GM12873 (cell line): ENCODE results near the gene ORM1.

Experiments
- TF ChIP-seq, protein P1 (sequence below): IDR thresholded peaks from 2 replicates; pipeline ENCODE4 v1.5.1; 2012; ENCODE audit warnings: low read depth, mild to moderate bottlenecking, moderate library complexity, low read length, control low read depth; ENCODE audit not compliant: insufficient read depth; ENCODE audit errors: missing control alignments

ORM1 gene

GRCh38 chr9:114371973-114372917 is 49.3 kb downstream of the ORM1 start:
- TF ChIP-seq, protein P1, sequence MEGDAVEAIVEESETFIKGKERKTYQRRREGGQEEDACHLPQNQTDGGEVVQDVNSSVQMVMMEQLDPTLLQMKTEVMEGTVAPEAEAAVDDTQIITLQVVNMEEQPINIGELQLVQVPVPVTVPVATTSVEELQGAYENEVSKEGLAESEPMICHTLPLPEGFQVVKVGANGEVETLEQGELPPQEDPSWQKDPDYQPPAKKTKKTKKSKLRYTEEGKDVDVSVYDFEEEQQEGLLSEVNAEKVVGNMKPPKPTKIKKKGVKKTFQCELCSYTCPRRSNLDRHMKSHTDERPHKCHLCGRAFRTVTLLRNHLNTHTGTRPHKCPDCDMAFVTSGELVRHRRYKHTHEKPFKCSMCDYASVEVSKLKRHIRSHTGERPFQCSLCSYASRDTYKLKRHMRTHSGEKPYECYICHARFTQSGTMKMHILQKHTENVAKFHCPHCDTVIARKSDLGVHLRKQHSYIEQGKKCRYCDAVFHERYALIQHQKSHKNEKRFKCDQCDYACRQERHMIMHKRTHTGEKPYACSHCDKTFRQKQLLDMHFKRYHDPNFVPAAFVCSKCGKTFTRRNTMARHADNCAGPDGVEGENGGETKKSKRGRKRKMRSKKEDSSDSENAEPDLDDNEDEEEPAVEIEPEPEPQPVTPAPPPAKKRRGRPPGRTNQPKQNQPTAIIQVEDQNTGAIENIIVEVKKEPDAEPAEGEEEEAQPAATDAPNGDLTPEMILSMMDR = no peak

GRCh38 chr9:114372921-114373448 is 50.1 kb downstream of the ORM1 start:
- TF ChIP-seq, protein P1 = no peak

DNA sequence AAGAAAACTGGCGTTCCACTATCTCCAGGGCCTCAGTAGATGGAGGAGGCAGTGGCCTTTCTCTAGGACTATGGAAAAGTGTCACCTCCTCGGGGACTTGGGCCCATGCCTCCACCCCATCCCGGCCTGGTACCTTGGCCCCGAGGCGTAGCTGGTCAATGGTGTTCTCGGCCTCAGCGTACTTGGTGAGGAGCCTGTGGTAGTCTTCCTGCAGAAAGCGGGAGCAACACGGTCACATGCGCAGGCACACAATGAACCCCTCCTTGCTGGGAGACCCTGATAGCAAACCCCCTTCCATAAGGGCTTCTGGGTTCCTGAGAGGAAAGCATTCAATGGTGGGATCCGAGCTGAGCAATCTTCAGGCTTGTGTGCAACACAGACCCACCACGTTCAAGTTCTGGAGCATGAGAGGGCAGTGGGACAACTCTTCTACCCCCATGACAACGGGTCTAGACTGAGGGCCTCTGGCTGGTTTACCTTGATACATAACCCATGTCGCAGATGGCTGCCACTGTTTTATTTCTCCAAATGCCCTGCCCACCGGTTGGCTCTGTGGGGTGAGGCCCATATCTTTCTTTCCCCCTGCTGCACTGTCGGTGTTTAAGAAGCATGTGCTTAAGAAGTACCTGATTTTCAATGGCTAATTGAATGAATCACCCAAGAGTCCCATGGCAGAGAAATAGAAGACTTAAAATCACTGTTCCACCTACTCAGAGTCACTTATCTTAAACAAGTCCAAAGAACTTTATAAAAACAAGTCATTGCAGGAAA is 51.2 kb downstream of the ORM1 start:
- TF ChIP-seq, protein P1 = no peak

- TF ChIP-seq, protein P1 = no peak
These were observed 52.0 kb downstream of the ORM1 start for GRCh38 chr9:114374936-114375335.

- TF ChIP-seq, protein P1 = no peak
These were observed 52.7 kb downstream of the ORM1 start for GRCh38 chr9:114375386-114376175.
